HepG2 (cell line): ENCODE results near the gene USP11.

ENCODE experiments used
- ATF6 ChIP-seq: sonication (generic); formaldehyde crosslinking; conservative IDR thresholded peaks from 2 replicates; pipeline ENCODE4 v1.4.0; 2020; ENCODE audit warnings: missing genetic modification reagents
- FOXO1 ChIP-seq: sonication (generic); formaldehyde crosslinking; IDR thresholded peaks from 2 replicates; pipeline ENCODE4 v1.4.0; 2020; ENCODE audit warnings: missing genetic modification reagents
- SALL1 ChIP-seq: sonication (generic); formaldehyde crosslinking; IDR thresholded peaks from 2 replicates; pipeline ENCODE4 v1.8.0; 2022; ENCODE audit warnings: mild to moderate bottlenecking, missing genetic modification reagents
- SMC3 ChIP-seq: IDR thresholded peaks from 2 replicates; pipeline ENCODE4 v1.6.1; 2011; ENCODE audit warnings: low read length, improper control_type of control experiment
- SSRP1 ChIP-seq: IDR thresholded peaks from 2 replicates; pipeline ENCODE4 v1.6.1; 2016; ENCODE audit warnings: control low read depth
- ZMYM2 ChIP-seq: sonication (generic); formaldehyde crosslinking; IDR thresholded peaks from 2 replicates; pipeline ENCODE4 v1.8.0; 2022; ENCODE audit warnings: mild to moderate bottlenecking, missing genetic modification reagents
- ZNF138 ChIP-seq: sonication (generic); formaldehyde crosslinking; IDR thresholded peaks from 2 replicates; pipeline ENCODE4 v1.5.0; 2020; ENCODE audit warnings: mild to moderate bottlenecking, low read depth, missing genetic modification reagents
- ZNF263 ChIP-seq: sonication (generic); formaldehyde crosslinking; IDR thresholded peaks from 2 replicates; pipeline ENCODE4 v1.4.0; 2020; ENCODE audit warnings: missing genetic modification reagents
- TF ChIP-seq, protein P1 (sequence below): IDR thresholded peaks from 2 replicates; pipeline ENCODE4 v1.6.1; 2016; ENCODE audit warnings: missing compliant biosample characterization, missing genetic modification reagents, borderline replicate concordance
- TF ChIP-seq, protein P2 (sequence below): sonication (generic); formaldehyde crosslinking; IDR thresholded peaks from 2 replicates; pipeline ENCODE4 v1.5.0; 2020; ENCODE audit warnings: mild to moderate bottlenecking, missing genetic modification reagents, moderate library complexity
- TF ChIP-seq, protein P3 (sequence below): IDR thresholded peaks from 2 replicates; pipeline ENCODE4 v1.6.1; 2016; ENCODE audit warnings: control low read depth
- TF ChIP-seq, protein P4 (sequence below): sonication (generic); formaldehyde crosslinking; IDR thresholded peaks from 2 replicates; pipeline ENCODE4 v1.5.0; 2020; ENCODE audit warnings: missing genetic modification reagents, mild to moderate bottlenecking, borderline replicate concordance
- TF ChIP-seq, protein P5 (sequence below): sonication (generic); formaldehyde crosslinking; IDR thresholded peaks from 2 replicates; pipeline ENCODE4 v1.4.0; 2020; ENCODE audit warnings: mild to moderate bottlenecking, missing genetic modification reagents

DNA sequence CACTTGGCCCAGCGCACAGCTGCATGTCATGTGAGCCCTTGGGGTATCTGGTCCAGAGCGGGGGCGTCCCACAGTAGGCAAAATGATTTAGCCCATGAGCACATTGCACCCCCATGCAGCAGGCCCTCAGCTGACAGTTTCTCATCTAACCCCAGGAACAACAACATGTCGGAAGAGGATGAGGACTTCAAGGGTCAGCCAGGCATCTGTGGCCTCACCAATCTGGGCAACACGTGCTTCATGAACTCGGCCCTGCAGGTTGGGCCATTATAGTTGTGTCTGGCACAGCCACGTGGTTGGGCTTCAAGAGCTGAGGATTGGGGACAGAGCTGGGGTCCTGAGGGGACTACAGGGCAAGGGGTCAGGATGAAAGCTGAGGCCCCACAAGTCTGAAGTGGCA is 7.8 kb downstream of the USP11 start:
- TF ChIP-seq, protein P1, sequence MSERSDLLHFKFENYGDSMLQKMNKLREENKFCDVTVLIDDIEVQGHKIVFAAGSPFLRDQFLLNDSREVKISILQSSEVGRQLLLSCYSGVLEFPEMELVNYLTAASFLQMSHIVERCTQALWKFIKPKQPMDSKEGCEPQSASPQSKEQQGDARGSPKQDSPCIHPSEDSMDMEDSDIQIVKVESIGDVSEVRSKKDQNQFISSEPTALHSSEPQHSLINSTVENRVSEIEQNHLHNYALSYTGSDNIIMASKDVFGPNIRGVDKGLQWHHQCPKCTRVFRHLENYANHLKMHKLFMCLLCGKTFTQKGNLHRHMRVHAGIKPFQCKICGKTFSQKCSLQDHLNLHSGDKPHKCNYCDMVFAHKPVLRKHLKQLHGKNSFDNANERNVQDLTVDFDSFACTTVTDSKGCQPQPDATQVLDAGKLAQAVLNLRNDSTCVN, result no peak
- TF ChIP-seq ZMYM2 (CRISPR knock-in tag) (no peak), SMC3 (no peak), SSRP1 (CRISPR knock-in tag) (no peak), SALL1 (no peak), ATF6 (CRISPR knock-in tag) (no peak), FOXO1 (CRISPR knock-in tag) (no peak), ZNF138 (CRISPR knock-in tag) (no peak), ZNF263 (CRISPR knock-in tag) (no peak)
- TF ChIP-seq, protein P2, sequence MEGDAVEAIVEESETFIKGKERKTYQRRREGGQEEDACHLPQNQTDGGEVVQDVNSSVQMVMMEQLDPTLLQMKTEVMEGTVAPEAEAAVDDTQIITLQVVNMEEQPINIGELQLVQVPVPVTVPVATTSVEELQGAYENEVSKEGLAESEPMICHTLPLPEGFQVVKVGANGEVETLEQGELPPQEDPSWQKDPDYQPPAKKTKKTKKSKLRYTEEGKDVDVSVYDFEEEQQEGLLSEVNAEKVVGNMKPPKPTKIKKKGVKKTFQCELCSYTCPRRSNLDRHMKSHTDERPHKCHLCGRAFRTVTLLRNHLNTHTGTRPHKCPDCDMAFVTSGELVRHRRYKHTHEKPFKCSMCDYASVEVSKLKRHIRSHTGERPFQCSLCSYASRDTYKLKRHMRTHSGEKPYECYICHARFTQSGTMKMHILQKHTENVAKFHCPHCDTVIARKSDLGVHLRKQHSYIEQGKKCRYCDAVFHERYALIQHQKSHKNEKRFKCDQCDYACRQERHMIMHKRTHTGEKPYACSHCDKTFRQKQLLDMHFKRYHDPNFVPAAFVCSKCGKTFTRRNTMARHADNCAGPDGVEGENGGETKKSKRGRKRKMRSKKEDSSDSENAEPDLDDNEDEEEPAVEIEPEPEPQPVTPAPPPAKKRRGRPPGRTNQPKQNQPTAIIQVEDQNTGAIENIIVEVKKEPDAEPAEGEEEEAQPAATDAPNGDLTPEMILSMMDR (CRISPR knock-in tag), result no peak
- TF ChIP-seq, protein P3, sequence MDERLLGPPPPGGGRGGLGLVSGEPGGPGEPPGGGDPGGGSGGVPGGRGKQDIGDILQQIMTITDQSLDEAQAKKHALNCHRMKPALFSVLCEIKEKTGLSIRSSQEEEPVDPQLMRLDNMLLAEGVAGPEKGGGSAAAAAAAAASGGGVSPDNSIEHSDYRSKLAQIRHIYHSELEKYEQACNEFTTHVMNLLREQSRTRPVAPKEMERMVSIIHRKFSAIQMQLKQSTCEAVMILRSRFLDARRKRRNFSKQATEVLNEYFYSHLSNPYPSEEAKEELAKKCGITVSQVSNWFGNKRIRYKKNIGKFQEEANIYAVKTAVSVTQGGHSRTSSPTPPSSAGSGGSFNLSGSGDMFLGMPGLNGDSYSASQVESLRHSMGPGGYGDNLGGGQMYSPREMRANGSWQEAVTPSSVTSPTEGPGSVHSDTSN, result no peak
- TF ChIP-seq, protein P4, sequence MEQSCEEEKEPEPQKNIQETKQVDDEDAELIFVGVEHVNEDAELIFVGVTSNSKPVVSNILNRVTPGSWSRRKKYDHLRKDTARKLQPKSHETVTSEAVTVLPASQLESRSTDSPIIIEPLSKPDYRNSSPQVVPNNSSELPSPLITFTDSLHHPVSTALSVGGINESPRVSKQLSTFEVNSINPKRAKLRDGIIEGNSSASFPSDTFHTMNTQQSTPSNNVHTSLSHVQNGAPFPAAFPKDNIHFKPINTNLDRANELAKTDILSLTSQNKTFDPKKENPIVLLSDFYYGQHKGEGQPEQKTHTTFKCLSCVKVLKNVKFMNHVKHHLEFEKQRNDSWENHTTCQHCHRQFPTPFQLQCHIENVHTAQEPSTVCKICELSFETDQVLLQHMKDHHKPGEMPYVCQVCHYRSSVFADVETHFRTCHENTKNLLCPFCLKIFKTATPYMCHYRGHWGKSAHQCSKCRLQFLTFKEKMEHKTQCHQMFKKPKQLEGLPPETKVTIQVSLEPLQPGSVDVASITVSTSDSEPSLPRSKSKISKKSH (CRISPR knock-in tag), result no peak
- TF ChIP-seq, protein P5, sequence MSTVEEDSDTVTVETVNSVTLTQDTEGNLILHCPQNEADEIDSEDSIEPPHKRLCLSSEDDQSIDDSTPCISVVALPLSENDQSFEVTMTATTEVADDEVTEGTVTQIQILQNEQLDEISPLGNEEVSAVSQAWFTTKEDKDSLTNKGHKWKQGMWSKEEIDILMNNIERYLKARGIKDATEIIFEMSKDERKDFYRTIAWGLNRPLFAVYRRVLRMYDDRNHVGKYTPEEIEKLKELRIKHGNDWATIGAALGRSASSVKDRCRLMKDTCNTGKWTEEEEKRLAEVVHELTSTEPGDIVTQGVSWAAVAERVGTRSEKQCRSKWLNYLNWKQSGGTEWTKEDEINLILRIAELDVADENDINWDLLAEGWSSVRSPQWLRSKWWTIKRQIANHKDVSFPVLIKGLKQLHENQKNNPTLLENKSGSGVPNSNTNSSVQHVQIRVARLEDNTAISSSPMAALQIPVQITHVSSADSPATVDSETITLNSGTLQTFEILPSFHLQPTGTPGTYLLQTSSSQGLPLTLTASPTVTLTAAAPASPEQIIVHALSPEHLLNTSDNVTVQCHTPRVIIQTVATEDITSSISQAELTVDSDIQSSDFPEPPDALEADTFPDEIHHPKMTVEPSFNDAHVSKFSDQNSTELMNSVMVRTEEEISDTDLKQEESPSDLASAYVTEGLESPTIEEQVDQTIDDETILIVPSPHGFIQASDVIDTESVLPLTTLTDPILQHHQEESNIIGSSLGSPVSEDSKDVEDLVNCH (CRISPR knock-in tag), result no peak
